Thymus (tissue), 11 donors: ENCODE measurements around the gene ST13. TPM values are rescaled to one million over a fixed set of nuclear protein-coding genes. Genes with fewer than 3 reads are reported as not detected.
"Not testable (repeated sequence)": the region's sequence is repeated elsewhere in the genome, so short reads cannot be mapped to it uniquely, and the experiment has no call there.

Source experiments
- DNase-seq, 9 donors: peaks; one replicate each; pipeline ENCODE4 v3.0.0-alpha.2; 2013; ENCODE audit warnings: low spot score in 9 of 9, low read depth in 6 of 9, missing footprints in 1 of 9
- H3K27ac ChIP-seq, 2 donors: one replicate each; pipeline ENCODE4 v1.5.1; 2013; ENCODE audit warnings: control low read depth in 1 of 2, low read depth in 1 of 2, low read length in 1 of 2, mild to moderate bottlenecking in 1 of 2, moderate library complexity in 1 of 2
- H3K27me3 ChIP-seq, 2 donors: one replicate each; pipeline ENCODE4 v1.5.1; 2013; ENCODE audit warnings: low read length in 1 of 2; ENCODE audit not compliant: control insufficient read depth in 2 of 2, insufficient read depth in 1 of 2
- H3K36me3 ChIP-seq, 2 donors: one replicate each; pipeline ENCODE4 v1.5.1; 2013; ENCODE audit warnings: low read length in 1 of 2, mild to moderate bottlenecking in 1 of 2, moderate library complexity in 1 of 2; ENCODE audit not compliant: control insufficient read depth in 2 of 2, insufficient read depth in 2 of 2
- H3K4me1 ChIP-seq, 2 donors: one replicate each; pipeline ENCODE4 v1.5.1; 2013; ENCODE audit warnings: low read length in 2 of 2; ENCODE audit not compliant: control insufficient read depth in 2 of 2, insufficient read depth in 2 of 2
- H3K4me3 ChIP-seq, 2 donors: one replicate each; pipeline ENCODE4 v1.5.1; 2013; ENCODE audit warnings: low read length in 2 of 2, control low read depth in 1 of 2, mild to moderate bottlenecking in 1 of 2
- H3K9me3 ChIP-seq, 2 donors: one replicate each; pipeline ENCODE4 v1.5.1; 2013; ENCODE audit warnings: low read length in 1 of 2, mild to moderate bottlenecking in 1 of 2; ENCODE audit not compliant: control insufficient read depth in 2 of 2, insufficient read depth in 1 of 2
- WGBS: extraction: QIAGEN DNeasy Blood & Tissue Kit; methylation state at CpG from one replicate; pipeline ENCODE4 v1.1.7; 2013; 5-methylcytosine and 5-hydroxymethylcytosine counted together
- polyA plus RNA-seq: library from polyadenylated mRNA; stranded (reverse); fragments of 200-250 nt; gene quantifications from one replicate; pipeline ENCODE4 v1.2.3, GENCODE V29; 2013
- total RNA-seq: library from RNA; stranded (reverse); fragments of 120-200 nt; gene quantifications from one replicate; pipeline ENCODE4 v1.2.4, GENCODE V29; 2013
- donor health status: healthy.

The ST13 gene
- total and polyA plus RNA-seq, 2 donors: 121 to 240 TPM

- peak overlapping the region in 1 of 2 donors; percentile 100 for H3K27ac ChIP-seq
- peaks cover 0 to 20% of the 10 kb centered on the region in 2 donors for H3K36me3 ChIP-seq
- peaks cover 13 to 16% of the 10 kb centered on the region in 2 donors for H3K4me1 ChIP-seq
- no peaks in the 10 kb centered on the region for H3K9me3 ChIP-seq
- DNase-seq: peak in 2 of 9 donors; percentile 3 to 23
- 49% methylated on average over 20 of the region's 20 CpGs for WGBS
- H3K27me3 ChIP-seq: no peaks in the 10 kb centered on the region
- H3K4me3 ChIP-seq: peak overlapping the region; percentile 81 to 91
These were observed 1.1 kb downstream of the ST13 start for GRCh38 chr22:40855071-40855978.

GRCh38 chr22:40853961-40854360, 2.5 kb downstream of the ST13 start:
- peaks cover 0 to 26% of the 10 kb centered on the region in 2 donors for H3K36me3 ChIP-seq
- no peaks in the 10 kb centered on the region for H3K27me3 ChIP-seq
- H3K9me3 ChIP-seq: no peaks in the 10 kb centered on the region
- H3K4me1 ChIP-seq: peaks cover 13 to 16% of the 10 kb centered on the region in 2 donors
- no peak overlapping the region for H3K27ac ChIP-seq
- WGBS: 83% methylated on average over 3 of the region's 3 CpGs
- no peak overlapping the region for H3K4me3 ChIP-seq
- DNase-seq: no peak

- Histone ChIP-seq H3K4me1 (peaks cover 13 to 16% of the 10 kb centered on the region in 2 donors), H3K27ac (no peak overlapping the region), H3K4me3 (no peak overlapping the region), H3K36me3 (peaks cover 0 to 30% of the 10 kb centered on the region in 2 donors), H3K9me3 (no peaks in the 10 kb centered on the region), H3K27me3 (no peaks in the 10 kb centered on the region)
- DNase-seq: no peak
- WGBS: 97% methylated on average over 1 of the region's 1 CpG
These were observed 3.1 kb downstream of the ST13 start for GRCh38 chr22:40853333-40853732.

GRCh38 chr22:40845816-40846215, 10.6 kb downstream of the ST13 start:
- not testable (repeated sequence) for H3K4me1 ChIP-seq, H3K27ac ChIP-seq, H3K9me3 ChIP-seq, H3K4me3 ChIP-seq, DNase-seq, H3K27me3 ChIP-seq
- H3K36me3 ChIP-seq: peaks cover 26 to 72% of the 10 kb centered on the region in 2 donors
- WGBS: 97% methylated on average over 11 of the region's 11 CpGs

GRCh38 chr22:40844951-40845350, 11.5 kb downstream of the ST13 start:
- DNase-seq: no peak
- Histone ChIP-seq H3K27me3 (no peaks in the 10 kb centered on the region), H3K36me3 (peaks cover 26 to 76% of the 10 kb centered on the region in 2 donors), H3K9me3 (no peaks in the 10 kb centered on the region), H3K4me1 (no peaks in the 10 kb centered on the region), H3K4me3 (no peak overlapping the region), H3K27ac (no peak overlapping the region)
- WGBS: 97% methylated on average over 3 of the region's 3 CpGs

- Histone ChIP-seq H3K9me3 (no peaks in the 10 kb centered on the region), H3K36me3 (peaks cover 23 to 82% of the 10 kb centered on the region in 2 donors), H3K4me3 (no peak overlapping the region), H3K27ac (no peak overlapping the region), H3K27me3 (no peaks in the 10 kb centered on the region), H3K4me1 (no peaks in the 10 kb centered on the region)
- 98% methylated on average over 3 of the region's 3 CpGs for WGBS
- no peak for DNase-seq
These were observed 18.0 kb downstream of the ST13 start for GRCh38 chr22:40838486-40838885.

- no peak overlapping the region for H3K4me3 ChIP-seq
- no peak for DNase-seq
- H3K27me3 ChIP-seq: no peaks in the 10 kb centered on the region
- 99% methylated on average over 3 of the region's 3 CpGs for WGBS
- no peak overlapping the region for H3K27ac ChIP-seq
- no peaks in the 10 kb centered on the region for H3K9me3 ChIP-seq
- no peaks in the 10 kb centered on the region for H3K4me1 ChIP-seq
- peaks cover 12 to 80% of the 10 kb centered on the region in 2 donors for H3K36me3 ChIP-seq
These were observed 21.8 kb downstream of the ST13 start for GRCh38 chr22:40834619-40835018.

GRCh38 chr22:40829131-40829530, 27.3 kb downstream of the ST13 start:
- H3K9me3 ChIP-seq: no peaks in the 10 kb centered on the region
- peaks cover 7 to 70% of the 10 kb centered on the region in 2 donors for H3K36me3 ChIP-seq
- no peak for DNase-seq
- H3K27ac ChIP-seq: no peak overlapping the region
- H3K4me1 ChIP-seq: no peaks in the 10 kb centered on the region
- 97% methylated on average over 6 of the region's 6 CpGs for WGBS
- H3K4me3 ChIP-seq: no peak overlapping the region
- no peaks in the 10 kb centered on the region for H3K27me3 ChIP-seq

- H3K4me1 ChIP-seq: no peaks in the 10 kb centered on the region
- 96% methylated on average over 7 of the region's 7 CpGs for WGBS
- H3K36me3 ChIP-seq: peaks cover 4 to 69% of the 10 kb centered on the region in 2 donors
These were observed 29.3 kb downstream of the ST13 start for GRCh38 chr22:40826984-40827741.

More at GRCh38 chr22:40826984-40827741, 29.3 kb downstream of the ST13 start:
- DNase-seq: no peak
- H3K9me3 ChIP-seq: no peaks in the 10 kb centered on the region
- no peak overlapping the region for H3K4me3 ChIP-seq
- H3K27me3 ChIP-seq: no peaks in the 10 kb centered on the region
- no peak overlapping the region for H3K27ac ChIP-seq
